Measurements from ENCODE around the gene MAP7. TPM values are rescaled to one million over a fixed set of nuclear protein-coding genes. Genes with fewer than 3 reads are reported as not detected.
A peak's percentile ranks its signal among the peaks of the same experiment; 100 is the strongest.

Gene MAP7
- total and polyA plus RNA-seq, 8 donors, result 15.7 to 22.0 (median 17.3) TPM

- no peak overlapping the region for H3K4me3 ChIP-seq
- H3K36me3 ChIP-seq, result no peaks in the 10 kb centered on the region
- peaks cover 0 to 16% of the 10 kb centered on the region in 2 donors for H3K4me1 ChIP-seq
- TF ChIP-seq CTCF (IDR thresholded peaks at IDR 0.05), result no peak
- H3K27me3 ChIP-seq, result no peaks in the 10 kb centered on the region
- ATAC-seq (no peak), DNase-seq (no peak)
- no peak overlapping the region for H3K27ac ChIP-seq
- intact Hi-C loops (cut with DNase I), result no loop called here
- H3K9me3 ChIP-seq, result no peaks in the 10 kb centered on the region
Observed at GRCh38 chr6:136411025-136411325, 139.2 kb downstream of the MAP7 start.

- no peaks in the 10 kb centered on the region for H3K27me3 ChIP-seq
- no peak for DNase-seq
- no peaks in the 10 kb centered on the region for H3K9me3 ChIP-seq
- peaks cover 0 to 15% of the 10 kb centered on the region in 2 donors for H3K4me1 ChIP-seq
- H3K4me3 ChIP-seq, result no peak overlapping the region
- no peak for ATAC-seq
- no peak for TF ChIP-seq CTCF (IDR thresholded peaks at IDR 0.05)
- H3K27ac ChIP-seq, result no peak overlapping the region
- intact Hi-C loops (cut with DNase I), result no loop called here
- no peaks in the 10 kb centered on the region for H3K36me3 ChIP-seq
Observed at GRCh38 chr6:136410201-136411024, 139.8 kb downstream of the MAP7 start.

- ATAC-seq (no peak), DNase-seq (no peak)
- intact Hi-C loops (cut with DNase I), result no loop called here
- Histone ChIP-seq H3K9me3 (no peaks in the 10 kb centered on the region), H3K27ac (no peak overlapping the region), H3K4me3 (no peak overlapping the region), H3K36me3 (no peaks in the 10 kb centered on the region), H3K4me1 (peaks cover 0 to 8% of the 10 kb centered on the region in 2 donors), H3K27me3 (no peaks in the 10 kb centered on the region)
- TF ChIP-seq CTCF (IDR thresholded peaks at IDR 0.05), result no peak
Observed at GRCh38 chr6:136409597-136409996, 140.6 kb downstream of the MAP7 start.

GRCh38 chr6:136408204-136408603, 142.0 kb downstream of the MAP7 start:
- H3K36me3 ChIP-seq, result no peaks in the 10 kb centered on the region
- no peaks in the 10 kb centered on the region for H3K27me3 ChIP-seq
- H3K4me1 ChIP-seq, result peaks cover 0 to 8% of the 10 kb centered on the region in 2 donors
- no peaks in the 10 kb centered on the region for H3K9me3 ChIP-seq
- no peak for ATAC-seq
- intact Hi-C loops (cut with DNase I), result no loop called here
- TF ChIP-seq CTCF (IDR thresholded peaks at IDR 0.05), result no peak
- no peak overlapping the region for H3K4me3 ChIP-seq
- H3K27ac ChIP-seq, result no peak overlapping the region
- DNase-seq, result no peak

- intact Hi-C loops (cut with DNase I), result no loop called here
- Histone ChIP-seq H3K4me3 (no peak overlapping the region), H3K36me3 (no peaks in the 10 kb centered on the region), H3K27me3 (no peaks in the 10 kb centered on the region), H3K27ac (no peak overlapping the region), H3K4me1 (peaks cover 0 to 8% of the 10 kb centered on the region in 2 donors), H3K9me3 (no peaks in the 10 kb centered on the region)
- DNase-seq (no peak), ATAC-seq (peak; percentile 62)
- TF ChIP-seq CTCF (IDR thresholded peaks at IDR 0.05), result no peak
Observed at GRCh38 chr6:136405420-136406029, 144.7 kb downstream of the MAP7 start.
